Nucleus accumbens (tissue), 56 donors: ENCODE data around the gene COX19.

Source experiments
- DNase-seq, 56 donors: peaks; one replicate each; lab custom pipeline; 2025; lab: John Stamatoyannopoulos, UW

Gene COX19, protein sequence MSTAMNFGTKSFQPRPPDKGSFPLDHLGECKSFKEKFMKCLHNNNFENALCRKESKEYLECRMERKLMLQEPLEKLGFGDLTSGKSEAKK

DNA sequence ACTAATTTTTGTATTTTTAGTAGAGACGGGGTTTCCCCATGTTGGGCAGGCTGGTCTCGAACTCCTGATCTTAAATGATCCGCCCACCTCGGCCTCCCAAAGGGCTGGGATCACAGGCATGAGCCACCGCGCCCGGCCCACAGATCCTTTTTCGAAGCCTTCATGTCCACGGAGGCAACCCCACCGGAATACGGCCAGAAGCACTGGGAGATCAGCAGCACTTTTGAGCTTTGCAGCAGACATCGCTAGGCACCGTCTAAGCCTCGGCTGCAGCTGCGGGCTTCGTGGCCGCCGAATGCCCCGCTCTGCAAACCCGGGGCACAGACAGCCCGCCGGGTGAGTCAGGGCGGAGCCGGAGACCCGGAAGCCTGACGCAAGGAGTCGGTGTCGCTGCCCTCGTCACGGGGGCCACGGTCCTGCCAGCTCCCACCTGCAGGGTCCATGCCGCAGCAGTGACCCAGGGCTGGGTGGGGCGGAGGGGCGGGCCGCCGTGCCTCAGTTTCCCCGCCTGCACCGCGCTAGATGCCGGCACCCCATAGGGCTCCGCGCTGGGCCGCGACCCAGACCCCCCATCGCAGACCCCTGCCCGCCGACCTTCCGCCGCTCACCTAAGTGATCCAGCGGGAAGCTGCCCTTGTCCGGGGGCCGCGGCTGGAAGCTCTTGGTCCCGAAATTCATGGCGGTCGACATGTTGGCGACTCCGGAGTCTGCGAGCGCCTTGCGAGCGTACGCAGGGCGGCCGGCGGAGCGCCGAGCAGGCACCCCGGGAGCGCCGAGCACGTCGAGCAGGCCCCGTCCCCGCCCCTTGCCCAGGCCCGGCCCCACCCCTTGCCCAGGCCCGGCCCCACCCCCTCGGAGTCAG lies at the start of gene COX19:
Gene COX19 (minus strand): TSS at position 730 of the 862 bp plus-strand sequence. CDS start 40 bp downstream, at position 690.
- peak in 54 of 56 donors; percentile 45 to 90 (median 80) for DNase-seq

DNA sequence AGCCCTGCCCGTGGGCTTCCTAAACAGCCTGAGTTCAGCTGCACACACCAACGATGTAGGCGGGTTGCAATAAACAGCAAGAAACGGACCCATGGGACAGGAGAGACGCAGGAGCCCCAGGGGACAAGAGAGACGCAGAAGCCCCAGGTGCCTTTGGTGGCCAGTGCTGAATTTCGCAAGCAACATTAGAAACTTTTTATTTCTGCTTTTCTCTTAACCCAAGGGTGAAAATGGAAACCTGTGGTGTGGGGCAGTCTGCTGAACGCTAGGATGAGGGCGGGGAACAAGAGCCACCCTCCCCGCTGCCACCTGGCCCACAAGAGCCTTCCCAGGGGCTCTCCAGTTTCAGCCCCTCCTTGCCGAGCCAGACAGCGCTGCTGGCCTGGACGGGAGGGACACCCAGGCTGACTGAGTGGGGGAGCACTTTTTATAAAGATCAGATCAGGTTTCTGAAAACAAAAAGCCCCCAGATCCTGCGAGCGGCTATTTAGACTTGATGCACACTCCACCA lies 49.0 kb upstream of the COX19 start:
- no peak for DNase-seq

DNA sequence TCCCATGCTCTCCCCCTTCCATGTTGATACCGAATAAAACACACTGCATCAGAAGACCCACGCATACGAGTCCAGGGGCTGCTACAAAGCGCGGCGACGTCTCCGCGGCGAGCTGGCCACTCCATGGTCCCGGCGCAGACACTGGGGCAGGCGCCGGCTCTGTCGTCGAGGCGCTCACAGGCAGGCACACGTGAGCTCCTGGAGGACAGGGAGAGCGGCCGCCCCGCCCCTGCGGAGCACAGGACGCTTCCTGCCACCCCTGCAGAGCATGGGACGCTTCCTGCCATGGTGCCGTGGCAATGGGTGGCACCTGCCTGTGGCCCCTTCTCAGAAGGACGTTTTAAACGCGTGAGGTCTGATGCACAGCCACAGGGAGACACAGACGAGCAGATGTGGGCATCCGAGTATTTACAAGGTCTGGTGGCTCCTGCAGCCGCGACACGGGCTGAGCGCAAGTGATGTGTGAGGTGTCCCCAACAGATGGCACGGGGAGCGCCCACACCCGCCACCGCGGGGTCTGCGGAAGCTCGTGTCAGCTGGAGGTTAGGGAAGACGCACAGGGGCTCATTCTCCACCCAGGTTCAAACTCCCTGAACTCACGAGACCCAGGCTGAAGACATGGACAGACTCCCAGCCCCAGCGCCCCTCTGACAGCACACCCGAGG lies 47.6 kb upstream of the COX19 start:
- DNase-seq, result no peak

DNA sequence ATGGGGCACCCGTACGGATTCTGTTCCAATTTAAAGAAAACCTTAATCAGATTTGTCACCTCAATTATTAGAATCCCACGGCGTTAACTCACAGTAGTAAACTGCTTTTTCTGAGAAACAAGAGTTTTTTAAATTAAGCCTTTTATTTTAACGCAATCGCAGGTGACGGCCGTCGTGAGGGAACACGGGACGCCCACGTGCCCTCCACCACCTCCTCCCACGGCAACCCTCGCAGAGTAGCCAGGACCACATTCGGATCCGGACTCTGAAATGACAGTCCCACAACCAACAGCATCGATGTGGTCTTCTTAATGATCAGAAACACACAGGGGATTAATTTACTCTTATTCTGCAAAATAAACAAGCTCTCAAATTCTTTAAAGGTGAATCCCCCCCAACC lies 47.0 kb upstream of the COX19 start:
- DNase-seq, result no peak

DNA sequence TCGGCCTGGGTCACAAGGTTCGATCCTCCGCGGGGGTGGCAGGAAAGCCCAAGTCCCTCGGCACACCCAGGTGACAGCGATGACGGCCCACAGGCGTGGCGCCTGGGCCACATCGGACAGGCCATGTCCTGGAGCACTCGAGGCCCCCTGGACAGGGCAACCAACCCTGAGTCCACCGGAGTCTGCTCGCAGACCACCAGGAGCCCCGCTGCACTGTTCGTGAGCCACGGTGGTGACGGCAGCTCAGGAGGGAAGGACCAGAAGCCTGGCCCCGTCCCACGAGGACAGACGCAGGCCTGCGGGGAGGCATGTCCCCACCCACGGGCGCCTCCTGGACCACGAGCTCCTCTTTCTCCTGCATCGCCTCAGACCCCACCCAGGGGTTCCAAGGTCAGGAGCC lies 46.6 kb upstream of the COX19 start:
- DNase-seq, result no peak

DNA sequence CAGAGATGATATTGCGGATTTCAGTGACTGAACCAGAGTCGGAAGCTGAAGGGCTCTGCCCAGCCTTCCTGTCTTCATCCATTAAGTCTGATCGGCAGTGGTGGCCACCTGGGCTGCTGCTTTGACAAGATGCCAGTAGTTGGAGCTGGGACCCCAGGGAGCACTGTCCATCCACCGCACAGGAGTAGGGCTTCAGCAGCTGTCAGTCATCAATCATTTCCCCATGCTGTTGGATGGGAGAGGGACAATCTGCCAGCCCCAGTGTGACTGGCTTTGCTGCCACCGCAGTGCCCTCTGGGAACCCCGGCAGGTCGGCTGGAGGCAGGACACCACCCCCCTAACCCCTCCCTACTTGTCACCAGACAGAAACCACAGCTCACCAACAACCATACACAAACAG lies 46.0 kb upstream of the COX19 start:
- DNase-seq, result no peak

DNA sequence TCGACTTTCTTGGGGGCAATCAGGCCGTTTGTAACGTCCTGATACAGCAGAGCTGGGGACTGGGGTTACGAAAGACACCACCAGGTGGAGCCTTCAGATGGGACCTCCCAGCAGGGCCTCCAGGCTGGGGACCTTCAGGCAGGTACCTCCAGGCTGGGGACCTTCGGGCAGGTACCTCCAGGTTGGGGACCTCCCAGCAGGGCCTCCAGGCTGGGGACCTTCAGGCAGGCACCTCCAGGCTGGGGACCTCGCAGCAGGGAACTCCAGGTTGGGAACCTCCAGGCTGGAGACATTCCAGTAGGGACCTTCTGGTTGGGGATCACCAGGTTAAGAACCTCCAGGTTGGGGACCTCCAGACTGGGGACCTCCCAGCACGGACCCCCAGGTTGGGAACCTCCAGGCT lies 45.5 kb upstream of the COX19 start:
- no peak for DNase-seq

DNA sequence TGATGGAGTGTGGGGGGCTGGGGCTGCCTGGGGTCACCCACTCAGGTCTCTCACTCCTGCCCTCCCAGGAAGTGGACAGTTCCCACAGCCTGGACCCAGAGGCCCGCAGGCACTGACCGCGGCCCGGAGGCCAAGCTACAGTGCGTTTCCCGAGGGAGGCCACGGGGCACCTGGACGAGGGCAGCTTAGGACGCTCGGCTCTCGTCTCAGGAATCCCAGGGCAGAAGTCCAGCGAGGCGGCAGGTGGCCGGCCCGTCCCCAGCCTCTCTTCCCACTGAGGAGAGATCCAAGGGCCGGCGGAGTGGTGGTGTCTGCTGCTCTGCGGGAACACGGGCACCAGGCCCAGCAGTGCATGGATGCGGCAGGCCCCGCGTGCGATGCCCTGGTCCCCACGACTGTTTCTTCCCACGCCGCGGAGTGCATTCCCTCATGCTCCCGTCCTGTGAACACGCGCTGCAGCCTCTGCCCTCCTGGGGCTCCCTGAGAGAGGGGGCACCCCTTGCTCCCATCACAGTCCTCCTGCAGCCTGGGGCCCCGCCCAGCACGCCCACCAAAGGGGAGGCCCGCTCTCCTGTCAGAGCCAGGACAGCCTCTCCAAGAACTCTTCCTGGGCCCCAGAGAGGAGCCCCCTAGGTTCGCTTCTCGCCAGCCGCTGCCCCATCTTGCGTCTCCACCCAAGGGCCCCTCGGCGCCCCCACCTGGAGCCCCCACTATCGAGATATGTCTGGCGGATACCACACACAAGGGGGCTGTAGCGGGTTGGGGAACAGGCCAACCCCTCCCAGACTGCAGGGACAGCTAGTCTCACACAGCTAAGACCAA lies 44.7 kb upstream of the COX19 start:
- DNase-seq, result no peak

DNA sequence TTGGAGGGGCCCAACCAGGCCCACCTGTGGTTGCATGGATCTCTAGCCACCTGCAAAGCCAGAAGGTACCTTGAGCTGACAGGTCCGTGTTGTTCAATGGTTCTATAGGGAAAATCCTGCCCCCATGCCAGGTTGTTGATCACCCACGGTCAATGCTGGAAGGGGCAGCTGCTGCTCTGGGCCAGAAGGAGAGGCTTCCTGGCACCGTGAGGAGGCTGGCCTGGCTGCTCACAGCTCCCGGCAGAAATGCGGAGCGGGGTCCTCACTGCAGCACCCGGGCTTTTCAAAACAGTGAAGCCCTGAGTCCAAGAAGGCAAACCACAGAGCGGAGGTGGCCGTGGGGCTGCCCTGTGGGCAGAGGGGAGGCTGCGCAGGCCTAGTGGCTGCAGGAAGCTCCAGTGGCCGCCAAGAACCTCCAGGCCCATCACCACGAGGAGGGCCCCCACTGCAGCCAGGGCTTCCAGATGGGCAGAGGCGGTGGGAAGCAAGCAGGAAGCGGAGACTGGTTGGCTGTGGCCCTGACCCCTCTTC lies 44.0 kb upstream of the COX19 start:
- no peak for DNase-seq

DNA sequence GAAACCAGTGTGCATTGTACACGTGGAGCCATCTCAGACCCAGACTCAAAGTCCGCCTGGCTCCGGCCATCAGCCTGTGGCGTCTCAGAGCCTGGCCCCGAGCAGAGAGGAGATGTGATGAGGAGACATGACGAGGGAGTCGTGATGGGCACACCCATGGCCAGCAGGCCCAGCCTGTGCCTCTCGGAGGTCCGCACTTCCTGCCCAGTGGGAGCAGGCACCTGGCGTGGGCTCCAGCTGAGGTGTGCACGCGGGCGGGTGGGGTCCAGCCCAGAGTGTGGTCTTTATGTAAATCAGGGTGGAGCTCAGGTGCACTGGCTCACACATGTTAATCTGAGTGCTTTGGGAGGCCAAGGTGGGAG lies 43.0 kb upstream of the COX19 start:
- no peak for DNase-seq

DNA sequence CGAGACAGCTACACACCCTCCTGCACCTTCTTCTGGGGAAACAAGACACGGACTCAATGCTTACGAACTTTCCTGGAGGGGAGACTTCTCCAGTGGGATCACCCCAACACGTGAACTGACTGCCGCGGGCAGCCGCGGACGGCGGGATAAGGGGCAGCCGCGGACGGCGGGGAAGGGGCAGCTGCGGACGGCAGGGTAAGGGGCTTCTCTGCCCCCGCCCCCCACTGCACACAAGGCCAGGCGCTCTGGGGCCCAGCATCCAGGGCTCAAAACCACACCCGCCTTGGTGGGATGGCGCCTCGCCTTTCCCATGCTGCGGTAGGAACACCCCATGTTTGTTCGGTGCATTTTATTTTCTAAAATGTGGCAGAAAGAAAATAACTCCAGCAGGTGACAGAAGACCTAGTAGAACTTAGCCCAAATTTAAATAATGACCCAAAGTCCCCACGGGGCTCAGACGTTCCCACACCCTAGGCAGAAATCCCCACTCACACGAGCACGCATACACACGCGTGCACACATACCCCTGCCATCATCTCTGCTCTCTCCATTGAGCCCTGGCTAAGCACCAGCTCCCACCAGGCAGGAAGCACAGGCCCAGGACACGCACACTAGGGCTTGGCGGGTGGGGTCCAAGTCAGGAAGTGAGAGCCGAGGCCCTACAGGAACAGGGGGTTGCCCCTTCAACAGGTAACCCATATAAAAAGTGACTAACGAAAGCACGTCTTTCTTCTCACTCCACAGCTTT lies 42.4 kb upstream of the COX19 start:
- DNase-seq, result no peak

DNA sequence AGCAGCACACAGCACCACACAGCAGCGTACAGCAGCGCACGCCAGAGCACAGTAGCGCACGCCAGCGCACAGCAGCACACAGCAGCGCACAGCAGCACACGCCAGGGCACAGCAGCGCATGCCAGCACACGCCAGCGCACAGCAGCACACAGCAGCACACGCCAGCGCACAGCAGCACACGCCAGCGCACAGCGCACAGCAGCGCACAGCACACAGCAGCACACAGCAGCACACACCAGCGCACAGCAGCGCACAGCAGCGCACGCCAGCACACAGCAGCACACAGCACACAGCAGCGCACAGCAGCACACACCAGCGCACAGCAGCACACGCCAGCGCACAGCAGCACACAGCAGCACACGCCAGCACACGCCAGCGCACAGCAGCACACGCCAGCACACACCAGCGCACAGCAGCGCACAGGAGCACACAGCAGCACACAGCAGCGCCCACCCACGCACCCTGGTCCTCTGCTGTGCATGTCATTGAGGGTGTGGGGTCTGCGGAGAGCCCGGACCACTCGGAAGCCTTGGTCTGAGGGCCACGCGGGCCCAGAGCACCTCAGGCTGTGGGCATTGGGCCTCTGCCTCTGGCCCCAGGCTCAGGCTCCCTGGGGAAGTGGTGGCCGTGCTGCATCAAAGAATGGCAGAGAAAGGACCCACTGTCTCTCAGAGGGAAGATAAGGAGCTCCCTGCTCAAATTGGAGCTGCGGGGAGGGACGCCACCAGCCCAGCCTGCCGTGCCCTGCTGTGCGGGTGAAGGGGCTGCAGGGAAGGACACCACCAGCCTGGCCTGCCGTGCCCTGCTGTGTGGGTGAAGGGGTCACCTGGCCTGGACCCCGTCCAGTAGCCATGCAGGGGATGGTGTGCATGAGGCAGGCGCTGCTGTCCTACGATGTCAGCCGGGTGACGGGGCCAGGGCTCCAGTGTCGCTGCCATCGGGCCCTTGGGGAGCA lies 41.5 kb upstream of the COX19 start:
- no peak for DNase-seq

DNA sequence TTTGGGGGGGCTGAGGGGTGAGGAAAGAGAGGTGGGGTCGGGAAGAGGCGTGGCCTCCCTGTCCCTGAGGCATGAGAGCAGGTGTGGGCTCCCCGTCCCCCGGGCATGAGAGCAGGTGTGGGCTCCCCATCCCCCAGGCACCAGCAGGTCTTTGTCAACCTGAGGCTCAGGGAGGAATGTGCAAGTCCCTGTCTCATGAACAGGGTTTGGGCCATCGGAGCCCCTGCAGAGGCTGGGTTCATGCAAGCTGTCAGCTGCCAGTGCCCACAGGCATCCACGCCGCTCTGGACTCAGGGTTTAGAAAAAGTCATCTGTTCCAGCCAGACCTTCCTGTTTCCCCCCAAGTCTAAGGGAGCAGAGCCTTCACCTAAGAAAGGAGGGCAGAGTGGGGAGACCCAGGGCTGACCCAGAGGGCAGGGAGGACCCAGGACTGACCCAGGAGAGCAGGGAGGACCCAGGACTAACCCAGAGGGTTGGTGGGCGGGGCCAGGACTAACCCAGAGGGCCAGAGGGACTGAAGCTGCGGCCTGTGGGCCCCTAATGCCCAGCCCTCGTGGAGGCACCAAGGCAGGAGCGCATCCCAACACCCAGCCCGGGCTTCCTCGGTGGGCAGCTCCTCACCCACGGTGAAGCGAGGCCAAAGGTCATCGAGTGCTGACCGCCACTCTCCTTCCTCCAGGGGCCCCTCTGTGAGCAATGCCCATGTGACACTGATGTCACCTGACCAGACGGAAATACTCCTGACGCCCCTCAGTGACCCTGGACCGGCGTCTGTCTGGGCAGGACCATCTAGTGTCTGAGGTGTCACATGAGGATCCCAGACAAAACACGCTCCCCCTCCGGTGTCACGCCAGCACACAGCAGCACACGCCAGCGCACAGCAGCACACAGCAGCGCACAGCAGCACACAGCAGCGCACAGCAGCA lies 40.1 kb upstream of the COX19 start:
- DNase-seq, result no peak

DNA sequence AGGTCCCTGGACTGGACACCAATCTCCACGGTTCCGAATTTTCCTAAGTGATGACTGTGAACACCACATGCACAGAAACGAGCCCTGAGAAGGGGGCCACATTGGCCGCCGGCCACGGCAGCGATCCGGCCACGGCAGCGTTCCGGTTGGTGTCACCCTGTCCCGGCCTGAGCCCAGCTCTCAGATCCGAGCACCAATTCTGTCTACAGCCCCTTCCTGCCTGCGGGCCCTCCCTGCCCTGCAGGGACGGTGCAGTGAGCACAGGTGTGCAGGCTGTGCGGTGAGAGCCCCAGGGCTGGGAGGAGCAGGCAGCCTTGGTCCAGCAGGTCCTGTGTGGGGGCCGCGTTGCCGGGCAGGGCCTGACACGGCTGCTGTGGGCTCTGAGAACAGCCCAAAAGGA lies 39.3 kb upstream of the COX19 start:
- no peak for DNase-seq

DNA sequence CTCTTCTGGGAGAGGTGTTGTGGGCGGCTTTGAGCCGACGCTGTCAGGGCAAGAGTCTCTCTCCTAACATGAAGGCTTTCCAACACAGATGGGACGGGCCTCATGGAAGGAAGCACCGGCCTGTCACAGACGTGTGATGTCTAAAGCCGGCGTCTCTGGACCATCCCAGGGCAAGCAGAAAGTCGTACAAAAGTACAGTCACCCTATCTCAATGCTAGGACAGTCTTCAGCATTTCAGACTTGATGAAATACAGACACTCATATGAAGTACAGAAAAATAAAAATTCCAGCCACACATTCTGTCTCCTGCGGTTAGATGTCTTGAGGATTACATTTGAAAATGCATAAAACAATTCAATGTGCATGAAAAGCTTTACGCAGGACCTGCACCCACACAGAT lies 38.2 kb upstream of the COX19 start:
- DNase-seq, result no peak

DNA sequence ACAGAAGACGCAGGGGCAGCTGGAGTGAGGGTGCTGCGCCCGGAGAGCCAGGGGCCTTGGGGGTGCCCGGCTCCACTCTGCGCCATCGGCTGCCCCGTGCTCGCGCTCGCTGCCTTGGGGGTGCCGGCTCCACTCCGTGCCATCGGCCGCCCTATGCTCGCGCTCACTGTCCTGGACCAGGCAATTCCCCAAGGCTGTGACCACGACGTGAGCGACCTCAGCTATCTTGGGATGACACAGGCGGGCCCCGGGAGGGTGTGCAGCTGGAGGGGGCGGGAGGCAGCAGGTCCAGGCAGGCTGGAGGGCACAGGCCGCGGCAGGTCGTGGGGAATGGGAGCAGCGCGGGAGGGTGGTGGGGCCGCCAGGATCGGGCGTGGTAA lies 37.4 kb upstream of the COX19 start:
- DNase-seq, result no peak

DNA sequence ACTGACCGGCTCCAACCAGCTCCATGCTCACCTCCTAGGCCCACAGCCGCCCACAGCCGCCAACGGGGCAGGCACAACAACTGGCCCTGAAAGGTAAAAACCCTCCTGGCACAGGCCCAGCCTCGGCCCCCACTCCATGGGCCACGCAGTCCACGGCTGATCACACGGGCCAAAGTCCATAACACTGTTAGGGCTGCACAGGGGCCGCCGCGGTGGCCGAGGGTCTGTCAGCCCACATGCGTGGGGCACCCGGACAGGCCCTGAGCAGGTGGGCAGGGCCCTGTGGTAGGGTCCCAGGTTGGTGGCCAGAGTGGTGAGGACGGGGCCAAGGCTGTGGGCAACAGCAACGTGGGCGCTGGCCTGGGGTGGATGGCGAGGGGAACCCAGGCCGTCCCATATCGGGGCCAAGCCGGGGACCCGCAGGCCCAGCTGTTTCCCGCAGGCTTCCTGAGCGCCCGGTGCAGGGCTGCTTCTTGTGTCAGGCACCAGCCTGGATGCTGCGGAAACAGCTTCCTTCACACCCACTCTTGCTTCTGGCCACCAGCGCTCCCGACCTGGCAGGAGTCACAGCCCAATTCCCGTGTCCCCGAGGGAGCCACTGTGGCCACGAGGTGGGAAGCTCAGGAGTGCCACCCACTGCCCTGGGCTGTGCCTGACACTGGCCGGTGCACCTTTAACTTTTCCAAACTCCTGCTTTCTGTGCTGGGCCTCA lies 36.8 kb upstream of the COX19 start:
- no peak for DNase-seq
